Activated CD8-positive, alpha-beta T cell treated with anti-CD3 and anti-CD28 coated beads for 36 hours (primary cell): ENCODE data around the gene TGM4. TPM values are rescaled to one million over a fixed set of nuclear protein-coding genes. Genes with fewer than 3 reads are reported as not detected.

Experiments
- ATAC-seq: fragments of 200-7000 bp; cut with Tn5 transposase; one replicate; pipeline ENCODE4 v1.10.0; 2021; ENCODE audit warnings: mild to moderate bottlenecking, moderate library complexity
- CTCF ChIA-PET: fragments of 350-600 bp; sonication (Branson Sonifier 250); formaldehyde crosslinking; loops from one replicate; lab custom pipeline; 2021; ENCODE audit warnings: antibody characterized with exemption; lab: Charles Lee
- POLR2A ChIA-PET: fragments of 350-600 bp; sonication (Branson Sonifier 250); formaldehyde crosslinking; loops from one replicate; lab custom pipeline; 2021; ENCODE audit warnings: antibody characterized with exemption; lab: Charles Lee
- DNase-seq: peaks from one replicate; pipeline ENCODE4 v3.0.0-alpha.2; 2020
- H3K27ac Mint-ChIP-seq: one replicate; pipeline ENCODE4 v1.8.0; 2021; ENCODE audit warnings: mild to moderate bottlenecking, mixed read lengths
- H3K27me3 Mint-ChIP-seq: one replicate; pipeline ENCODE4 v1.8.0; 2021; ENCODE audit warnings: mixed read lengths
- H3K36me3 Mint-ChIP-seq: one replicate; pipeline ENCODE4 v1.8.0; 2021; ENCODE audit warnings: low read depth, mixed read lengths
- H3K4me1 Mint-ChIP-seq: one replicate; pipeline ENCODE4 v1.8.0; 2021; ENCODE audit warnings: low read depth, mixed read lengths
- H3K4me3 Mint-ChIP-seq: one replicate; pipeline ENCODE4 v1.8.0; 2021; ENCODE audit warnings: mild to moderate bottlenecking, moderate library complexity, mixed read lengths
- H3K9me3 Mint-ChIP-seq: one replicate; pipeline ENCODE4 v1.8.0; 2021; ENCODE audit warnings: mixed read lengths
- CTCF ChIP-seq: fragments of 200-600 bp; IDR thresholded peaks from one replicate; pipeline ENCODE4 v1.8.0; 2022; ENCODE audit warnings: antibody characterized with exemption, mild to moderate bottlenecking
- intact Hi-C: fragments of 100-400 bp; cut with micrococcal nuclease; formaldehyde crosslinking; loops from one replicate; pipeline ENCODE4 v1.10.0; 2022
- total RNA-seq, 2 experiments: library from RNA; stranded (reverse); gene quantifications; one replicate each; pipeline ENCODE4 v1.2.3, GENCODE V29; 2021

The TGM4 gene
- total RNA-seq, 2 experiments from 2014 or later, result not detected

GRCh38 chr3:44954304-44954703, 79.9 kb downstream of the TGM4 start:
- TF ChIP-seq CTCF, result no peak
- ATAC-seq, result no peak
- H3K27ac Mint-ChIP-seq, result no peak overlapping the region
- no peak for DNase-seq
- H3K4me3 Mint-ChIP-seq, result no peak overlapping the region
- ChIA-PET POLR2A (no interaction called here), CTCF (interaction anchor here (1.1 kb wide), 1 partner anchor 41 kb away, joined by 3 read pairs; no protein-coding TSS in a partner anchor)
- H3K4me1 Mint-ChIP-seq, result peaks cover 7% of the 10 kb centered on the region
- intact Hi-C loops, result no loop called here
- no peaks in the 10 kb centered on the region for H3K27me3 Mint-ChIP-seq
- H3K9me3 Mint-ChIP-seq, result no peaks in the 10 kb centered on the region
- H3K36me3 Mint-ChIP-seq, result peaks cover 1% of the 10 kb centered on the region

- Mint-ChIP-seq H3K27me3 (no peaks in the 10 kb centered on the region), H3K36me3 (peaks cover 1% of the 10 kb centered on the region), H3K4me1 (peaks cover 7% of the 10 kb centered on the region), H3K27ac (no peak overlapping the region), H3K9me3 (no peaks in the 10 kb centered on the region), H3K4me3 (no peak overlapping the region)
- POLR2A ChIA-PET, result no interaction called here
- intact Hi-C loops, result no loop called here
- CTCF ChIA-PET, result interaction anchor here (1.1 kb wide), 1 partner anchor 42 kb away, joined by 3 read pairs; no protein-coding TSS in a partner anchor
- ATAC-seq (no peak), DNase-seq (no peak)
- no peak for TF ChIP-seq CTCF
Observed at GRCh38 chr3:44954962-44955361, 80.6 kb downstream of the TGM4 start.

GRCh38 chr3:44955917-44956316, 81.5 kb downstream of the TGM4 start:
- CTCF ChIA-PET, result no interaction called here
- H3K9me3 Mint-ChIP-seq, result no peaks in the 10 kb centered on the region
- H3K36me3 Mint-ChIP-seq, result peaks cover 1% of the 10 kb centered on the region
- H3K4me1 Mint-ChIP-seq, result peaks cover 13% of the 10 kb centered on the region
- POLR2A ChIA-PET, result no interaction called here
- no peak for TF ChIP-seq CTCF
- no peak overlapping the region for H3K4me3 Mint-ChIP-seq
- no peak overlapping the region for H3K27ac Mint-ChIP-seq
- H3K27me3 Mint-ChIP-seq, result no peaks in the 10 kb centered on the region
- intact Hi-C loops, result no loop called here
- DNase-seq (no peak), ATAC-seq (no peak)

GRCh38 chr3:44957986-44958385, 83.6 kb downstream of the TGM4 start:
- no peak overlapping the region for H3K4me3 Mint-ChIP-seq
- ChIA-PET POLR2A (interaction anchor here (1.2 kb wide), 1 partner anchor 19 kb away, joined by 4 read pairs; no protein-coding TSS in a partner anchor), CTCF (no interaction called here)
- H3K4me1 Mint-ChIP-seq, result peaks cover 12% of the 10 kb centered on the region
- ATAC-seq (no peak), DNase-seq (no peak)
- H3K27ac Mint-ChIP-seq, result no peak overlapping the region
- intact Hi-C loops, result no loop called here
- H3K27me3 Mint-ChIP-seq, result no peaks in the 10 kb centered on the region
- H3K9me3 Mint-ChIP-seq, result no peaks in the 10 kb centered on the region
- no peak for TF ChIP-seq CTCF
- peaks cover 1% of the 10 kb centered on the region for H3K36me3 Mint-ChIP-seq

- peaks cover 12% of the 10 kb centered on the region for H3K4me1 Mint-ChIP-seq
- no peak overlapping the region for H3K4me3 Mint-ChIP-seq
- H3K36me3 Mint-ChIP-seq, result peaks cover 1% of the 10 kb centered on the region
- no peak overlapping the region for H3K27ac Mint-ChIP-seq
- ATAC-seq, result no peak
- no peak for TF ChIP-seq CTCF
- H3K9me3 Mint-ChIP-seq, result no peaks in the 10 kb centered on the region
- ChIA-PET POLR2A (interaction anchor here (1.2 kb wide), 1 partner anchor 19 kb away, joined by 4 read pairs; no protein-coding TSS in a partner anchor), CTCF (no interaction called here)
- DNase-seq, result no peak
- intact Hi-C loops, result no loop called here
- no peaks in the 10 kb centered on the region for H3K27me3 Mint-ChIP-seq
Observed at GRCh38 chr3:44958386-44958785, 84.0 kb downstream of the TGM4 start.
